Measurements from ENCODE around the gene C5AR2.

C5AR2 gene

DNA sequence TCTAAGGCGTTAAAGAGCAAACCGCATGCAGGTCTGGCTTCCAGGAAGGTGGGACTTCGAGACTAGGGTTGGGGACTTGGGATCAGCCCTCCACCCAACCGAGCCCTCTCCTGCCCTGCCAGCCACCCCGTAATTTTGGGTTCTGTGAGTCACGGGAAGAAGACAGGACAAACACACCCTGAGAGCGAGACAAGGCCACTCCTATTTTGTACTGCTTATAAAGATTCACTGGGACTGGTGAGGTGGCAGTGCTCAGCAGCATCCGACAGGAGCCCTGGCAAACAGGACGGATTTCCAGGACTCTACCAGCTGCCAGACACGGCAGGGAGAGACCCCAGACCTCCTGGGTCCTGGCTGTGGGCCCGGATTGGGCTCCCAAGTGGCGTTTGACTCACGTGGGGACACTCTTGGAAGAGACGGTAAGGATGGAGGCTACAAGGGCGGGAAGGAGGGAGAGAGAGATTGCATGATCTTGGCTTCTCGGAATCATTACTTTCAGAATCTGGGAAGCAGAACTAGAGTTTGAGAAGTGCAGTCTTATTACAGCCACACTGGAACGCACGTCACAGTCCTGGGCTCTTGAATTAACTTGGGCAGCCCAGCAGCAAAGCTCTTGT, at the start of gene C5AR2:
C5AR2 (plus strand) TSS at position 245 of the 617 bp plus-strand sequence. CDS start 8,625 bp downstream, outside the sequence.
- H3K27me3 ChIP-seq (ENCODE audit: insufficient read depth, low read length) = no peaks in the 10 kb centered on the region
- H3K27ac ChIP-seq (ENCODE audit: low read depth, low read length, poor library complexity, severe bottlenecking) = no peak within 1 kb of the TSS
- H4K20me1 ChIP-seq (ENCODE audit: insufficient read depth, low read length) = no peaks in the 10 kb centered on the region
- H3K9ac ChIP-seq (ENCODE audit: low read length) = no peak within 1 kb of the TSS
- no peaks in the 10 kb centered on the region for H3K9me3 ChIP-seq (ENCODE audit: low read length)
- H3K4me2 ChIP-seq (ENCODE audit: low read length) = no peak within 1 kb of the TSS
- H3F3A ChIP-seq (ENCODE audit: insufficient read depth, low read length) = no peaks in the 10 kb centered on the region
- no peaks in the 10 kb centered on the region for H3K36me3 ChIP-seq (ENCODE audit: insufficient read depth, low read length)
- H2AFZ ChIP-seq (ENCODE audit: low read length) = no peak within 1 kb of the TSS
- H3K79me2 ChIP-seq (ENCODE audit: insufficient read depth, low read length) = no peaks in the 10 kb centered on the region
- no peak within 1 kb of the TSS for H3K4me3 ChIP-seq (ENCODE audit: low read depth, low read length, poor library complexity, severe bottlenecking)
- H3K4me1 ChIP-seq (ENCODE audit: insufficient read depth, low read length, severe bottlenecking) = peaks cover 5% of the 10 kb centered on the region
- no peaks in the 10 kb centered on the region for H3K9me2 ChIP-seq (ENCODE audit: low read depth, low read length)
- TF ChIP-seq EZH2 (IDR thresholded peaks at IDR 0.05; ENCODE audit: borderline replicate concordance, low read length) (no peak), CTCF (IDR thresholded peaks at IDR 0.05; ENCODE audit: low read length) (no peak)

DNA sequence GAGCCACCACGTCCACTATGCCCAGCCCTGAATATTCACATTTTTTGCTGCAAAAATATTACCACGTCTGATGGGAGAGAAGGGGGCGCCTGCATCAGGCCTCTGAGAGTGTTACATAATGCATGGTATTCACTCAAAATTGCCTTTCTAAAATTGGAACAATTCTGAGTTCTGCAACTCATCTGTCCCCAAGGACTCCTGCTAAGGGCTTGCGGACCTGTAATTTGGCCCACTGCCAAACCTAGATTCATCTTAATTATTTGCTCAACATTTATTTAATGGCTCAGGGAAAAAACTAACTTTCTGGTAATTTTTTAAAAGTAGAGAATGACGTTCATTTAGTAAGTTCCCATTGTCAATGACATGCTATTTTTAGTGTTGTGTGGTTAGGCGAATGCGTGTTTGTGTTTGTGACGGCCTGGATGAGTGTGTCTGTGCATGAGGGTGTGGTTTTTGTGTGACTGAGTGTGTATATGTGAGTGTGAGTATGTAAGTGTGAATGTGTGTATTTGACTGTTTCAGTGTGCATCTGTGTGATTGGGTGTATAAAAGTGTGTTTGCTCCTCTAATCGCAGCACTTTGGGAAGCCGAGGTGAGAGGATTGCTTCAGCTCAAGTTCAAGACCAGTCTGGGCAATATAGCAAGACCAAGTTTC, 48.4 kb upstream of the C5AR2 start:
- no peaks in the 10 kb centered on the region for H3K9me3 ChIP-seq (ENCODE audit: low read length)
- H3F3A ChIP-seq (ENCODE audit: insufficient read depth, low read length) = 0 out of 2 replicates have a peak, but pooled peaks cover 4% of the 10 kb centered on the region
- H4K20me1 ChIP-seq (ENCODE audit: insufficient read depth, low read length) = no peaks in the 10 kb centered on the region
- H3K4me3 ChIP-seq (ENCODE audit: low read depth, low read length, poor library complexity, severe bottlenecking) = no peak overlapping the region
- no peak overlapping the region for H3K4me2 ChIP-seq (ENCODE audit: low read length)
- H3K36me3 ChIP-seq (ENCODE audit: insufficient read depth, low read length) = no peaks in the 10 kb centered on the region
- H3K9ac ChIP-seq (ENCODE audit: low read length) = no peak overlapping the region
- no peaks in the 10 kb centered on the region for H3K79me2 ChIP-seq (ENCODE audit: insufficient read depth, low read length)
- peaks cover 13% of the 10 kb centered on the region for H3K4me1 ChIP-seq (ENCODE audit: insufficient read depth, low read length, severe bottlenecking)
- H2AFZ ChIP-seq (ENCODE audit: low read length) = no peak overlapping the region
- H3K9me2 ChIP-seq (ENCODE audit: low read depth, low read length) = no peaks in the 10 kb centered on the region
- H3K27ac ChIP-seq (ENCODE audit: low read depth, low read length, poor library complexity, severe bottlenecking) = peak overlapping the region; percentile 2
- TF ChIP-seq CTCF (IDR thresholded peaks at IDR 0.05; ENCODE audit: low read length) (no peak), EZH2 (IDR thresholded peaks at IDR 0.05; ENCODE audit: borderline replicate concordance, low read length) (no peak)
- H3K27me3 ChIP-seq (ENCODE audit: insufficient read depth, low read length) = no peaks in the 10 kb centered on the region

DNA sequence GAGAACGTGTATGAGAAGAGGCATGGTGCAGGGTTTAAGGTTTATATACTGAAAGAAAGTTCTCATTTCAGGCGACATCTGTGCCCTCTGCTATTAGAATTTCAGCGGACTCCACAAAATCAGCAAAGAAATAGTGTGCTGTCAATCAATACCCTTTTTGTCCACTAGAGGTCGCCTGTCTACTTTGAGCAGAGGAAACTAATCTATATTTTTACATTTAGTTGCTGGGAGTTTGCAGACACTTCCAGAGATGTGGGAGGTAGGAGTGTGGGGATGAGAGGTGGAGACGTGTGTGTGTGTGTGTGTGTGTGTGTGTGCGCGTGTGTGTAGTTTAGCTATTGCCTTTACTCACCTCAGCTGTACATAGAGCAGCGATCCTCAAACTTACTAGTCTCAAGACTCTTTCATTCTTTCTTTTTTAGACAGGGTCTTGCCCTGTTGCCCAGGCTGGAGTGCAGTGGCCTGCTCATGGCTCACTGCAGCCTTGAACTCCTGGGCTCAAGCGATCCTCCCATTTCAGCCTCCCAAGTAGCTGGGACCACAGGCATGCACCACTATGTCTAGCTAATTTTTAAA, 47.6 kb upstream of the C5AR2 start:
- Histone ChIP-seq H2AFZ (ENCODE audit: low read length) (no peak overlapping the region), H3K9me2 (ENCODE audit: low read depth, low read length) (no peaks in the 10 kb centered on the region), H3K9ac (ENCODE audit: low read length) (no peak overlapping the region), H3K4me1 (ENCODE audit: insufficient read depth, low read length, severe bottlenecking) (peaks cover 22% of the 10 kb centered on the region), H3F3A (ENCODE audit: insufficient read depth, low read length) (0 out of 2 replicates have a peak, but pooled peaks cover 4% of the 10 kb centered on the region), H3K4me2 (ENCODE audit: low read length) (no peak overlapping the region), H3K79me2 (ENCODE audit: insufficient read depth, low read length) (no peaks in the 10 kb centered on the region), H3K4me3 (ENCODE audit: low read depth, low read length, poor library complexity, severe bottlenecking) (no peak overlapping the region), H3K27me3 (ENCODE audit: insufficient read depth, low read length) (no peaks in the 10 kb centered on the region), H4K20me1 (ENCODE audit: insufficient read depth, low read length) (no peaks in the 10 kb centered on the region), H3K36me3 (ENCODE audit: insufficient read depth, low read length) (no peaks in the 10 kb centered on the region), H3K27ac (ENCODE audit: low read depth, low read length, poor library complexity, severe bottlenecking) (no peak overlapping the region), H3K9me3 (ENCODE audit: low read length) (no peaks in the 10 kb centered on the region)
- TF ChIP-seq CTCF (IDR thresholded peaks at IDR 0.05; ENCODE audit: low read length) (peak; percentile 91), EZH2 (IDR thresholded peaks at IDR 0.05; ENCODE audit: borderline replicate concordance, low read length) (no peak)

Measured in OCI-LY1 (cell line).